OCI-LY1 (cell line): ENCODE measurements around the gene KIF25.
"Not testable (repeated sequence)": the region's sequence is repeated elsewhere in the genome, so short reads cannot be mapped to it uniquely, and the experiment has no call there.

Source experiments
- H2AFZ ChIP-seq: fragments of 200-600 bp; sonication (generic), shearing (Covaris generic); 2 replicates; pipeline ENCODE4 v1.6.0; 2014; ENCODE audit warnings: antibody characterized with exemption, mild to moderate bottlenecking, low read length
- H3F3A ChIP-seq: fragments of 200-600 bp; sonication (generic), shearing (Covaris generic); 2 replicates; pipeline ENCODE4 v1.6.0; 2014; ENCODE audit warnings: mild to moderate bottlenecking, antibody characterized with exemption, low read length, moderate library complexity; ENCODE audit not compliant: insufficient read depth
- H3K27ac ChIP-seq: fragments of 200-600 bp; sonication (generic); 2 replicates; pipeline ENCODE4 v1.5.1; 2014; ENCODE audit warnings: low read length, mixed run types, mild to moderate bottlenecking, low read depth; ENCODE audit not compliant: poor library complexity, severe bottlenecking
- H3K27me3 ChIP-seq: fragments of 200-600 bp; sonication (generic); 2 replicates; pipeline ENCODE4 v1.6.0; 2014; ENCODE audit warnings: antibody characterized with exemption, mild to moderate bottlenecking, low read length, moderate library complexity; ENCODE audit not compliant: insufficient read depth
- H3K36me3 ChIP-seq: fragments of 200-600 bp; sonication (generic); 2 replicates; pipeline ENCODE4 v1.6.1; 2014; ENCODE audit warnings: mild to moderate bottlenecking, antibody characterized with exemption, low read length, moderate library complexity, mixed read lengths; ENCODE audit not compliant: insufficient read depth
- H3K4me1 ChIP-seq: fragments of 200-600 bp; sonication (generic); 2 replicates; pipeline ENCODE4 v1.5.1; 2014; ENCODE audit warnings: mild to moderate bottlenecking, low read length, moderate library complexity; ENCODE audit not compliant: insufficient read depth, severe bottlenecking
- H3K4me2 ChIP-seq: fragments of 200-600 bp; sonication (generic), shearing (Covaris generic); 2 replicates; pipeline ENCODE4 v1.6.1; 2014; ENCODE audit warnings: low read length
- H3K4me3 ChIP-seq: fragments of 200-600 bp; sonication (generic); 2 replicates; pipeline ENCODE4 v1.5.1; 2014; ENCODE audit warnings: low read length, low read depth, mild to moderate bottlenecking, mixed read lengths; ENCODE audit not compliant: poor library complexity, severe bottlenecking
- H3K79me2 ChIP-seq: fragments of 200-600 bp; shearing (Covaris generic); 2 replicates; pipeline ENCODE4 v1.6.1; 2016; ENCODE audit warnings: mixed run types, low read length, mixed read lengths; ENCODE audit not compliant: insufficient read depth
- H3K9ac ChIP-seq: fragments of 200-600 bp; sonication (generic), shearing (Covaris generic); 2 replicates; pipeline ENCODE4 v1.6.1; 2014; ENCODE audit warnings: mild to moderate bottlenecking, low read length, mixed read lengths
- H3K9me2 ChIP-seq: fragments of 200-600 bp; sonication (generic), shearing (Covaris generic); 2 replicates; pipeline ENCODE4 v1.6.1; 2014; ENCODE audit warnings: low read depth, mild to moderate bottlenecking, low read length, mixed read lengths
- H3K9me3 ChIP-seq: fragments of 200-600 bp; shearing (Covaris generic); 2 replicates; pipeline ENCODE4 v1.6.1; 2014; ENCODE audit warnings: low read length, mixed read lengths
- H4K20me1 ChIP-seq: fragments of 200-600 bp; sonication (generic), shearing (Covaris generic); 2 replicates; pipeline ENCODE4 v1.6.0; 2016; ENCODE audit warnings: mild to moderate bottlenecking, low read length; ENCODE audit not compliant: insufficient read depth
- EZH2 ChIP-seq: fragments of 200-600 bp; sonication (generic), shearing (Covaris generic); IDR thresholded peaks from 2 replicates; pipeline ENCODE4 v1.8.0; 2017; ENCODE audit warnings: borderline replicate concordance, mixed run types, mild to moderate bottlenecking, antibody characterized with exemption, low read length, moderate library complexity, mixed read lengths
- TF ChIP-seq, protein P1 (sequence below): fragments of 200-600 bp; sonication (generic), shearing (Covaris generic); IDR thresholded peaks from 2 replicates; pipeline ENCODE4 v1.5.1; 2017; ENCODE audit warnings: mild to moderate bottlenecking, antibody characterized with exemption, low read length, moderate library complexity, mixed read lengths

Gene KIF25

DNA sequence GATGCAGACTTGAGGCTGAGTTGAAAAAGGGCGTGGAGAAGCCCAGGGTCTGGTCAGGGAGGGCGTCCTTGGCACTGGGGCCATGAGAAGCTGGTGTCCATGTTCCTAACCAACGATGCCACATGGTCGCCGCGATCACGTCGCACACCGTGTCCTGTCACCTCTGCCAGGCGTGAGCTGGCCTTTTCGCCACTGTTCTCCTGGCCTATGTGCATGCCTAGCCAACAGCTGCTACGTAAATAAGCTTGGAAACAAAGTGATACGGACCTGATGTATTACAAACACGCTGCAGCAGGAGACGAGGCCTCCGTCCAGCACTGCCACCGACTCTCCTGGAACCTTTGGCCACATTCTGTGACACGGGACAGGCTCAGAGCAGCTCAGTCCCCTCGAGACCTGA lies 22.0 kb upstream of the KIF25 start:
- Histone ChIP-seq H4K20me1 (no peaks in the 10 kb centered on the region), H3K9ac (no peak overlapping the region), H3K36me3 (no peaks in the 10 kb centered on the region), H3K9me2 (no peaks in the 10 kb centered on the region), H3K27me3 (no peaks in the 10 kb centered on the region), H3K27ac (no peak overlapping the region), H3F3A (no peaks in the 10 kb centered on the region), H3K4me3 (no peak overlapping the region), H3K79me2 (no peaks in the 10 kb centered on the region), H3K4me1 (no peaks in the 10 kb centered on the region), H3K9me3 (no peaks in the 10 kb centered on the region), H2AFZ (no peak overlapping the region), H3K4me2 (no peak overlapping the region)
- TF ChIP-seq EZH2: no peak
- TF ChIP-seq, protein P1, sequence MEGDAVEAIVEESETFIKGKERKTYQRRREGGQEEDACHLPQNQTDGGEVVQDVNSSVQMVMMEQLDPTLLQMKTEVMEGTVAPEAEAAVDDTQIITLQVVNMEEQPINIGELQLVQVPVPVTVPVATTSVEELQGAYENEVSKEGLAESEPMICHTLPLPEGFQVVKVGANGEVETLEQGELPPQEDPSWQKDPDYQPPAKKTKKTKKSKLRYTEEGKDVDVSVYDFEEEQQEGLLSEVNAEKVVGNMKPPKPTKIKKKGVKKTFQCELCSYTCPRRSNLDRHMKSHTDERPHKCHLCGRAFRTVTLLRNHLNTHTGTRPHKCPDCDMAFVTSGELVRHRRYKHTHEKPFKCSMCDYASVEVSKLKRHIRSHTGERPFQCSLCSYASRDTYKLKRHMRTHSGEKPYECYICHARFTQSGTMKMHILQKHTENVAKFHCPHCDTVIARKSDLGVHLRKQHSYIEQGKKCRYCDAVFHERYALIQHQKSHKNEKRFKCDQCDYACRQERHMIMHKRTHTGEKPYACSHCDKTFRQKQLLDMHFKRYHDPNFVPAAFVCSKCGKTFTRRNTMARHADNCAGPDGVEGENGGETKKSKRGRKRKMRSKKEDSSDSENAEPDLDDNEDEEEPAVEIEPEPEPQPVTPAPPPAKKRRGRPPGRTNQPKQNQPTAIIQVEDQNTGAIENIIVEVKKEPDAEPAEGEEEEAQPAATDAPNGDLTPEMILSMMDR: no peak

DNA sequence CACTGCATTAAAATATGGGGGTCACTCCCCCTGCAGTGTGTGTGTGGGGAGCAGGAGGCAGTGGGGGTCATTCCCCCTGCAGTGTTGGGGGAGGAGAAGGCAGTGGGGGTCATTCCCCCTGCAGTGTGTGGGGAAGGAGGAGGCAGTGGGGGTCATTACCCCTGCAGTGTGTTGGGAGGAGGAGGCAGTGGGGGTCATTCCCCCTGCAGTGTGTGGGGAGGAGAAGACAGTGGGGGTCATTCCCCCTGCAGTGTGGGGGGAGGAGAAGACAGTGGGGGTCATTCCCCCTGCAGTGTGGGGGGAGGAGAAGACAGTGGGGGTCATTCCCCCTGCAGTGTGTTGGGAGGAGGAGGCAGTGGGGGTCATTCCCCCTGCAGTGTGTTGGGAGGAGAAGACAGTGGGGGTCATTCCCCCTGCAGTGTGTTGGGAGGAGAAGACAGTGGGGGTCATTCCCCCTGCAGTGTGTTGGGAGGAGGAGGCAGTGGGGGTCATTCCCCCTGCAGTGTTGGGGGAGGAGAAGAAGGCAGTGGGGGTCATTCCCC lies 21.3 kb upstream of the KIF25 start:
- H3K4me3 ChIP-seq, H3K9ac ChIP-seq, H3K4me1 ChIP-seq, H3K79me2 ChIP-seq, H3K36me3 ChIP-seq, H3K9me2 ChIP-seq, H3K27me3 ChIP-seq, H3K9me3 ChIP-seq, H3K27ac ChIP-seq, H4K20me1 ChIP-seq, H3K4me2 ChIP-seq, H2AFZ ChIP-seq, H3F3A ChIP-seq: not testable (repeated sequence)

DNA sequence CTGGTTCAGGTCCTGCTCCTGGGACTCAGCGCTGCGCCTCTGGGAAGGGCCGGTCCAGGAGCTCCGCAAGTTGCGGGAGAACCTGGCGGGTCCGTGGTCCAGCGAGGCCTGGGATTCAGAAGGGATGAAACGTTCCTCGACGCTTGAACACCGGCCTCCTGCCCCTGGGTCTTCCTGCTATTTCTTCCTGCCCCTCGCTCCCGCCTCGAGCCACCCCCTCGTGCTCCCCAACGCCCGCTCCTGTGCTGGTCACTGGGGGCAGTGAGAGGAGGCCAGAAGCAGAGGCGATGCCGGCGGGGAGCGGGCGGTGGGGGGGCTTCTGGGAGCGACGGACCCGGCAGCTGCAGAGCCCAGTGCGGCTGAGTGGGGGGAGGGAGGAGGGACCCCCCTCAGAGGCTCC lies 20.8 kb upstream of the KIF25 start:
- Histone ChIP-seq H3K27ac (no peak overlapping the region), H4K20me1 (no peaks in the 10 kb centered on the region), H3K4me2 (no peak overlapping the region), H3F3A (no peaks in the 10 kb centered on the region), H3K9ac (no peak overlapping the region), H3K9me2 (no peaks in the 10 kb centered on the region), H3K79me2 (no peaks in the 10 kb centered on the region), H3K9me3 (no peaks in the 10 kb centered on the region), H3K4me1 (no peaks in the 10 kb centered on the region), H3K4me3 (no peak overlapping the region), H3K27me3 (no peaks in the 10 kb centered on the region), H2AFZ (no peak overlapping the region), H3K36me3 (no peaks in the 10 kb centered on the region)
- TF ChIP-seq EZH2: no peak
- TF ChIP-seq, protein P1: no peak

DNA sequence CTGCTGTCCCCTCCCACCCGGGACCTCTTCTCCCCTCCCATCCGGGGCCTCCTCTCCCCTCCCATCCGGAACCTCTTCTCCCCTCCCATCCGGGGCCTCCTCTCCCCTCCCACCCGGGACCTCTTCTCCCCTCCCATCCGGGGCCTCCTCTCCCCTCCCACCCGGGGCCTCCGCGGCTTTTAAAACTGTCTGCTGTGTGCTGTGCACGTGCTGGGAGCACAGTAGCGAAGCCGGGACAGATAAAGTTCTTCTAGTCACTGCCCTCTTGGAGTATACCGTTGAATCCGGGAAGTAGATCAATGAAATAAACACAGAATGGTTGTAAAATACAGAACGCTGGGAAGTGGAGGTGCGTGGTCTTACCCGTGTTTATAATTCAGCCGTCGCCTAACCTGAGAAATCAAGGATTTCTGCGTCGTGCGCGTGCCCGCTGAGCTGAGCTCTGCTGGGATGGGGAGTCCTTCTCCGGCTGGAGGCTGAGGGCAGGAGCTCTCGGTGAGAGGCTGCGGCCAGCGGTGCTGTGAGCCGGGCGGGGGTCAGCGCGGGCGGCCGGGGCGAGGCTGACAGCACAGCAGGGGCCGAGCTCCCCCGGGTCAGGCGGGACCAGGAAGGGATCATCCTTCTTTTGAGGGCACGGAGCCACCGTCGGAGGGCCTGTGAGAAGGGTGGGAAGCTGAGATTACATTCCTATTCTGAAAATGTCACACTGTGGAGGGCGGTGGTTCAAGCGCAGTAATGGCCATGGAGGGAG lies 19.6 kb upstream of the KIF25 start:
- H3K36me3 ChIP-seq: no peaks in the 10 kb centered on the region
- no peaks in the 10 kb centered on the region for H3F3A ChIP-seq
- H2AFZ ChIP-seq: no peak overlapping the region
- H3K9me3 ChIP-seq: no peaks in the 10 kb centered on the region
- H3K4me2 ChIP-seq: no peak overlapping the region
- H4K20me1 ChIP-seq: no peaks in the 10 kb centered on the region
- H3K27me3 ChIP-seq: no peaks in the 10 kb centered on the region
- H3K4me1 ChIP-seq: no peaks in the 10 kb centered on the region
- H3K9ac ChIP-seq: no peak overlapping the region
- no peaks in the 10 kb centered on the region for H3K79me2 ChIP-seq
- H3K9me2 ChIP-seq: no peaks in the 10 kb centered on the region
- no peak overlapping the region for H3K27ac ChIP-seq
- H3K4me3 ChIP-seq: no peak overlapping the region
- TF ChIP-seq, protein P1: no peak
- TF ChIP-seq EZH2: no peak
